HG03520 (cell line): ENCODE results near the gene NAV2.

Experiments
- ATAC-seq: cut with Tn5 transposase; IDR thresholded peaks from one replicate; pipeline ENCODE4 v1.9.1; 2021; ENCODE audit warnings: mild to moderate bottlenecking, moderate library complexity; ENCODE audit not compliant: unreplicated experiment

NAV2 gene

DNA sequence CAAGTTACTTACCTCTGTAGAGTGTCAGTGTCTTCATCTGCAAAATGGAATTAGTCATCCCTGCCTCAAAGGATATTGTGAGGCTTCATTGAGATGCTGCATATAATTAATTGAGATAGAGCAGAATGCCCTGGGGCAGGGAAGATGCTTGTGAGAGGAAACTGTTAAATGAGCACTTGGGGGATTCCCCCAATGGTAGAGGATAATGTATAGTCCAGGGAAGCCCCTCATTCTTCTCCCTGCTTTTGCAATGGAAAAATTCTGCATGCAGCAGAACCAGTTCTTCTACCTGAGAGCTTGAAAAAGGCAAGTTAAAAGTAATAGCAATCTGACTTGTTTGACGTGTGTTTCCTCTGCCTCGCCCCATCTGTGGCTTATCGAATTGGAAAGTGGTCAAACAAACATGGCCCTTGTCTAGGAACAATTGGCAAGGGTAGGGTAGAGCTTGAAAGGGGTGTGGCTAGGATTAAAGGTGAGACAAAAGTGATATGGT is 90.9 kb downstream of the NAV2 start:
- no peak for ATAC-seq

GRCh38 chr11:19805376-19805775 is 92.7 kb downstream of the NAV2 start:
- ATAC-seq: no peak

DNA sequence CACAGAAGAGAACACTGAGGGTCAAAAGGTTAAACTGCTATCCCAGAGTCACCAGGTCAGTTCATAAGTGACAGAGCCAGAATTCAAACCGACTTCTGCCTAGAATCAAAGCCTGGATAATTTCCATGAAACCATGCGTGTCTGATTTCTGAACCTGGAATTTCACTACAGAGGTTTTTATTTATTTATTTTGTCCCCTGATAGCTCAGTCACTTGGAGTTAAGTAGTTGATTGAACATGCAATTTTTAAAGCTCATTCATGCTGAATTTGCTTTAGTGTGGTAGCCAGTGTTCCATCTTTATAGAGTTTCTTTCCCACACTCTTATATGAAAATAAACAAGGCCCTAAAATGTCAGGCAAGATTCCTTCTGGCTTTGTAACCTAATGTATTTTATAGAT is 93.2 kb downstream of the NAV2 start:
- ATAC-seq: no peak

- no peak for ATAC-seq
Measured at GRCh38 chr11:19806251-19806650, 93.6 kb downstream of the NAV2 start.

DNA sequence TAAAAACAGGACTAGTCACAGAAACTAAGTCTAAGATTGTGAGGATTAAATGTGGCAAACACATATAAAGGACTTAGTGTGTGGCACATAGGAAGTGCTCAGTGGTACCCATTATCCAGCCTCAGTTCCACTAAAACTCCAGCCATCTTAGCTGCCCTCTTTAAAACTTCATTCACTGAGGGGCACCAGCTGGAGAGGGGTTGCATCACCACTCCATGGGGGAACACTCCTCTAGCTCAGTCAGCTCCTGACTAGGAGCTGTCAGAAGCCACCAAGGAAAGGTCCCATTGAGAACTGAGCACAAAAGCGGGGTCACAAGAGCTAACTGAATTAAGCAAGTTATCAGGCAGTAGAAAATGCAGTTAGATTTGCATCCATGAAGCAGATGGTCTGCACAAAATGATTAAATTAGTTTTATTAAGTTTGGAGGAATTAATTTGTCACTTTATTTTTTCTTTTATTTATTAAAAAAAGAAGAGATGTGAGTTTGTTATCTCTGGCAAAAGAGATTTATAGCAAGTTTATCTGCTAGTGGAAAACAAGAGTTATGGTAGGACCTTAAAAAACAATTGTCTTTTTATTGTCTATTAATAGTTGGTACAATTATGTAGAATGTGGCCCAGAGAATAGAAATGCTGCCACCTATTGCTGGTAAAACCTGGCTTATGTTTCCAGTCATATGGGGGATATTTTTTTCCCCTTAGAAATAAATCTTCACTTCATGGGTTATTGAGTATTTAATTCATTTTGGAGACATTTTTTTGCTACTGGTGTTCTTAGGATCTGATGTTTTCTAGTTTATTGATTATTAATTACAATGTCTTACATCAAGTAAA is 95.7 kb downstream of the NAV2 start:
- ATAC-seq: no peak

DNA sequence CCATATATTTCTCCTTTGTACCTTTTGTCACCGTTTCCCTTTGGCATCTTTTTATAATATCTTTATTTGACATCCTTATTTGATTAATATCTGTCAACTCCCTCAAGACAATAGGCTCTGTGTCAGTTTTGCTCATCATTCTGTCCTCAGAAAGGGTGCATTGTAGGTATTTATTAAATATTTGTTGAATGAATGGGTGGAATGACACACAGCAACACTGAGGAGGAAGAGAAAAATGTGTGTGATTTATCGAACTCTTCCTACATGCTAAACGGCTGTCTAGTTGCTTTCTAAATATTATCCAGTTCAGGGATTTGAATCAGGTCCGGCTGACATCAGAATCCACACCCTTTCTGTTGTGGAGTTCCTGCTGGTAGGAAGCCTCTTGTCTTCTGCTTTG is 98.2 kb downstream of the NAV2 start:
- ATAC-seq: no peak

- ATAC-seq: no peak
Measured at GRCh38 chr11:19811380-19811779, 98.7 kb downstream of the NAV2 start.

DNA sequence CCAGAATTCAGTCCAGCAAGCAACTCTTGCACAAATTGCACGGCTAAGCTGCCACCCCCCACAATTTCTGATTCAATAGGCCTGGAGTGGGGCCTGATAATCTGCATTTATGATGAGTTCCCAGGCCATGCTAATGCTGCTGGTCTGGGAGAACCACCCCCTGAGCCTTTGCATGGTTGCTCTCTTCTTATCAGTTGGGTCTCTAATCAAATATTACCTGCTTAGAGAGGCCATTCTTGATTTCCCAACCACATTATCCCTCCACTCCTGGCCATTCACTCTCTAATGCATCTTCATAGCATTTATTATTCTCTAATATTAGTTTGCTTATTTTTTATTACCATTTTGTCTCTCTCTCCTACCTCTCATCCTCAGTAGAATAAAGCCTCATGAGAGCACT is 99.5 kb downstream of the NAV2 start:
- ATAC-seq: no peak

DNA sequence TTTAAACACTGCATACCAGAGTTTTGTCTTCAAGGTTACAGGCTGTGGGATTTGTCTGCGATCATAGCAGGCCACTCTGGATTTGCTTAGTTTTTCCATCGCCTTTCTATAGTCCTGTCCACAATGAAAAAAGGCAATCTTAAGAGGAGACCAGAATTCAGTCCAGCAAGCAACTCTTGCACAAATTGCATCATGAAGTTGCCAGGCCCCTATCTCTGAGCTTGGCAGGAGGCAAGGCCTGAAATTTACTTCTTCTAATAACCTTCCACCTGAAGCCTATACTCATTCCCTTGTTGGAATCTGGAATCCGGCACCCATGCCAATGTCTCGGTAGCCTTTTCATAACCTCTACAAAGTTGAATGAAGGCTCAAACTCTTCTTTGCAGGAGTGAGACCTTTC is 100.1 kb downstream of the NAV2 start:
- no peak for ATAC-seq

DNA sequence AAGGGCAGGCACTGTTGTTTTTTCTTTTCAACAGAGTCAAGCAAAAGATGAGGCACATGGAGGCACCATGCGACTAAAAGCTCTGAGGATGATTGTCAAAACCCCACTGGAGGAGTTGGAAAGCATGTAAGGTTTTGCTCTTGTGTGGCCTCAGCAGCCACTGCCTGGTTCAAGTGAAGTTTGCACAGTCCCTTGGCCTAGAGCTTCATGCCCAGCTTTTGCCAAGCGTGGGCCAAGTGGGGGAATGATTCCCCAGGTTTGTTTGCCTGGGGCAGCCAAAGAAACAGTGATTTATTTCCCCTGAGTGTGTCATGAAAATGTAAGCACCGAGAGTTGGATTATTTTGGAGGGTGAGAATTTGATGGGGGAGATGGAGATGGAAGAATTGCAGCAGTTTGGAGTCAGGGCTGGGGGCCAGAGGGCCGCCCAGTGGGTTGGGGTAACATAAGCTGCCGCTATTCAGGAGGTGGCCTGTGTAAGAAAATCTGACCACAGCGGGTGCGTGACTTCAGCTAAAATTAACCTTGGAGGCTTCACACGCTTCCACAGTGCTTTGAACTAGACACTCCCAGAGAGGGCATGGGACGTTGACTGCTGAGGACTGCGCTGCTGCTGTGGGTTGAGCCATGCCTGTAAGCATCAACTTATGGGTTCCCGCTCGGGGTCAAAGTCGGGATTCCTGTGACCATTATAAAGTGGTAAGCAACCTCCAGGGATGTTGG is 100.7 kb downstream of the NAV2 start:
- no peak for ATAC-seq

GRCh38 chr11:19814421-19814820 is 101.8 kb downstream of the NAV2 start:
- no peak for ATAC-seq

DNA sequence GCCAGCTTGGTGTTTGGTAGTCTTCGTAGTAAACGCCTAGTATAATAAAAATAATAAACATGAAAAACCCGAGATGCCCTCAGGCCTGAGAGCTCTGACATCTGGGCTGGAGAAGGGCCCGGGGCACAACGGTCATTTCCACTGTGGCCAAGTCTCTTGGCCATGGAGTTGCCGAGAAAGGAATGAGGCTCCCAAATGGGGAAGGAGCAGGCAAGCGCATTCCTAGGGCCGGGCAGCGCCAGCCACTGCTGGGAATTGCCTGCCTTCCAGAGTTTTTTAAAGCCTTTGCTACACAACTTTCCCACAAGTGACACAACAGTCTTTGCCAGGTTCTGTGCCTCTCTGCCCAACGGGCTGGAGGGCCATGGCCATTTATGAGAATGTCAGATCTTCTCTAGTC is 103.4 kb downstream of the NAV2 start:
- no peak for ATAC-seq

DNA sequence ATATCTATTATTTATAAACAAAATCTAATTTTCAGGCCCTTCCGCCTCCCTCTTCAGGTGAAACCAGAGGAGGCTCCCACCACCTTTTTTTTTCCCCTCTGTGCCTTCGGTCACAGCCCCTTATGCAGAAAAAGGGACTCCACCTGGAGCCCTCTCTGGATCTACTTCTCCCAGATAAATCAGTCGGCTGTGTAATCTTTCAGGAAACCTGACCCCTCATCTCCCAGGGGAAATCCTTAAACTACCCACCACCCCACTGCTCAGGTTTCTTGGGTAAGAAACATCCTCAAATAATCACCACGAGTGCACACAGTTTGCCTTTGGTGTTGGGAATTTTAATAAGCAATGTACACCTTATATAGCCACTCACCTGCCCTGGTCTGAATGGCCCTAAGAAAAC is 104.2 kb downstream of the NAV2 start:
- no peak for ATAC-seq

- no peak for ATAC-seq
Measured at GRCh38 chr11:19817265-19817851, 104.7 kb downstream of the NAV2 start.

DNA sequence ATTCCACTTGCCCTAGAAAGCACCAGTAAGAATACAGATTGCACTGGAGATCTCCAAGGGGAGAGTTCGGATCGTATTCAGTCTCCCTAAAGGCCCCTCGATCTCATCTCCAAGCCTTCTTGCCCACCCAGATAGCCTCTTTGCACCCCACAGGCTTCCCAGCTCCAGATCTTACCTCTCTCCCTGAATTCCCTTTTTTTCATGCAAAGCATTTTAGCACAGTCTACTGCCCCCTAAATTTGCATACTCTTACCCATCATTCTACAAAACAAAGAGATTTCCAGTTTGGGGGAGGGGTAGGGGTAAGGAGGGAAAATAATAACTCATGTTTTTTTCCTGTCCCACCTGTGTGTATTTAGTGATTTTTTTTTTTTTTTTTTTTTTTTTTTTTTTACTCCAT is 105.2 kb downstream of the NAV2 start:
- ATAC-seq: no peak

DNA sequence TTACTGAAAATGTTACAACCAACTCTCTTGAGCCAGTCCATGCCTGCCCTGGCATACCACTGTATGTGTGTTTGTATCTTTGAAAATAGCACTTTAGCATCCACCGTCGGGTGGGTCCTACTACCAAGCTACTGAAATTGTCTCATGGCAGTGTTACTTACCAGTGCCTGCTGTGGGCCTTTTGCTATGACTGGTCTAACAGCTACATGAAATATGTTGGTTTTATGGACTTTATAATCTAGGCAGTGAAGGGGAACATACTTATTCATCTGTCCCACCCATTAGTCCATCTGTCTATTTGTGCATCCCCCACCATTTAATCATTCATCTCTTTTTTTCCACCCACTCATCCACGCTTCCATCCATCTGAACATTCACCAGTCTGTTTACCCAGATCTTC is 106.0 kb downstream of the NAV2 start:
- ATAC-seq: no peak

GRCh38 chr11:19819148-19819547 is 106.5 kb downstream of the NAV2 start:
- ATAC-seq: no peak

DNA sequence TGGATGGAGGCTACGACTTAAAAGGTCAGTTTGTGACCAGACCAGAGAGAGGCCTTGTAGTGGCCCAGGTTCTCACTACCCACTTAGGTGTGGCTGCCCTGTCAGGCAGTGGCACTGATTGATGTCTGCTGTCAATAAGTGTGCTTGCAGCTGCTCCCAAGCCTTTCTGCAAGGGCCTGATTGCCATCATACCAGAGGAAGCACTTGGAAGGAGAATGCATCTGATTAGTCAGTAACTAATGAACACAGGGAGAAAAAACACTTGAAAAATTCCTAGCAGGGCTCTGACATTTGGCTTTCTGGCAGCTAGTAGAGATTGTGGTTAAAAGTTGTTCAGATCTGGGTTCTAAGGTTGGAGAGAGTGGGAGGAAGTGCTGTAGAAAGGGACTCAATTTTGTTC is 107.5 kb downstream of the NAV2 start:
- no peak for ATAC-seq

GRCh38 chr11:19821412-19821875 is 108.8 kb downstream of the NAV2 start:
- ATAC-seq: no peak

- no peak for ATAC-seq
Measured at GRCh38 chr11:19821993-19822392, 109.4 kb downstream of the NAV2 start.

DNA sequence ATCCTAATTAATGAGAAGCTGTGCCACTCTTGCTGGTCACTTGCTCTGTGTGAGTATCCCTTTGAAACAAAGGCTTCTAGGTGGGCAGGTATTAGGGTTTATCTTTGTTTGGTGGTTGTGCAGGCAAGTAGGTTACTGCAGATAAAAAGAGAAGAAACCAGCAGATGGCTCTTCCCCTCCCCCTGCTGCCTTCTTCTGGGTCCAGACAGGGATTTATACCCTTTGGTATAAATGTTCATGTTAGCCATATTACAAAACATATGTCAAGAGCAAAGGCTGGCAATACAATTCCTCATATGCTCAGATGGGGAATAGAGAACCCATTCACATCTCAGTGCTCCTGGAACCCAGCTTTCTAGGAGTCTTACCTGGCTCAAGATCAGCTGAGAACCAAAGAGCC is 109.9 kb downstream of the NAV2 start:
- no peak for ATAC-seq

DNA sequence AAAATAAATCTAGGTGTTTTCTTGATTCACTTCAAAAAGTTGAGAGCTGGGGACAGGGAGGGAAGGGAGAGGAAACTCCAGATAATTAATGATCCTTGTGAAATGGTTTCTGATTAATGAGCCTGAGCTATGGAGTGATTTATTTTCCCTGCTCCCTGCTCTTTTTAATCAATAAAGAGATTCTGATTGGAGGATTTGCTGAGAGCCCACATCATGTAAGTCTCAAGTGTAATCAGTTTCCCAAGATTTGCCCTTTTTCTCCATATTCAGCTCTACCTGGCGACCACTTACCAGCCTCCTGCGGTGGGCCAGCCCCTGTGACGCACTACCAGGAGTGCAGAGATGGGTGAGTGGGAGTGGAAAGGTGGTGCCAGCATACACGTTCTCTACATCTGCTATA is 114.0 kb downstream of the NAV2 start:
- ATAC-seq: no peak
